Tibial artery (tissue), 4 donors: Measurements from ENCODE around the gene MUS81.
"Not testable (repeated sequence)": the region's sequence is repeated elsewhere in the genome, so short reads cannot be mapped to it uniquely, and the experiment has no call there.

ENCODE experiments used
- DNase-seq, 2 donors: peaks; one replicate each; pipeline ENCODE4 v3.0.0-alpha.2; 2019
- H3K27ac ChIP-seq, 2 donors: fragments of 200-600 bp; sonication (generic) in 1 of 2; 1 replicate in 1 of 2; 2 replicates in 1 of 2; pipeline ENCODE4 v1.5.1; 2018 to 2019; ENCODE audit warnings: mild to moderate bottlenecking in 1 of 2
- H3K27me3 ChIP-seq, 2 donors: fragments of 200-600 bp; sonication (generic) in 1 of 2; one replicate each; pipeline versions ENCODE4 v1.5.1 to v1.6.0; 2016 to 2019
- H3K36me3 ChIP-seq, 3 donors: fragments of 200-600 bp; sonication (generic) in 2 of 3; one replicate each; pipeline ENCODE4 v1.5.1; 2016 to 2019; ENCODE audit warnings: mild to moderate bottlenecking in 2 of 3
- H3K4me1 ChIP-seq, 4 donors: fragments of 200-600 bp; sonication (generic) in 2 of 4; 1 replicate in 3 of 4; 2 replicates in 1 of 4; pipeline ENCODE4 v1.5.1; 2016 to 2019
- H3K4me3 ChIP-seq, 2 donors: fragments of 200-600 bp; sonication (generic) in 1 of 2; 1 replicate in 1 of 2; 2 replicates in 1 of 2; pipeline ENCODE4 v1.5.1; 2018 to 2019; ENCODE audit warnings: mild to moderate bottlenecking in 2 of 2
- H3K9me3 ChIP-seq, 3 donors: fragments of 200-600 bp; sonication (generic) in 1 of 3; one replicate each; pipeline ENCODE4 v1.5.1; 2016 to 2019
- intact Hi-C: fragments of 100-400 bp; cut with DNase I; formaldehyde crosslinking; loops from one replicate; pipeline ENCODE4 v1.15.0; 2023; ENCODE audit warnings: low total_unique reads
- TF ChIP-seq, protein P1 (sequence below), 2 experiments: fragments of 200-600 bp in 1 of 2; fragments of 450-650 bp in 1 of 2; IDR thresholded peaks; one replicate each; pipeline ENCODE4 v1.5.1; 2017 to 2019; ENCODE audit warnings: antibody characterized with exemption in 2 of 2, mild to moderate bottlenecking in 1 of 2, moderate library complexity in 1 of 2

The MUS81 gene

GRCh38 chr11:65890324-65891218 lies 30.3 kb downstream of the MUS81 start, which contains the start of gene CCDC85B:
TSS of gene CCDC85B (plus strand) at chr11:65890673. CDS start at chr11:65890784, 111 bp downstream.
- Histone ChIP-seq H3K36me3 (peaks cover 0 to 13% (median 4%) of the 10 kb centered on the region in 3 donors), H3K27me3 (no peaks in the 10 kb centered on the region), H3K4me3 (peak within 1 kb of the TSS; percentile 61 to 83), H3K27ac (peak within 1 kb of the TSS; percentile 93 to 95), H3K4me1 (peaks cover 6 to 68% (median 55%) of the 10 kb centered on the region in 4 donors), H3K9me3 (no peaks in the 10 kb centered on the region)
- TF ChIP-seq, protein P1, sequence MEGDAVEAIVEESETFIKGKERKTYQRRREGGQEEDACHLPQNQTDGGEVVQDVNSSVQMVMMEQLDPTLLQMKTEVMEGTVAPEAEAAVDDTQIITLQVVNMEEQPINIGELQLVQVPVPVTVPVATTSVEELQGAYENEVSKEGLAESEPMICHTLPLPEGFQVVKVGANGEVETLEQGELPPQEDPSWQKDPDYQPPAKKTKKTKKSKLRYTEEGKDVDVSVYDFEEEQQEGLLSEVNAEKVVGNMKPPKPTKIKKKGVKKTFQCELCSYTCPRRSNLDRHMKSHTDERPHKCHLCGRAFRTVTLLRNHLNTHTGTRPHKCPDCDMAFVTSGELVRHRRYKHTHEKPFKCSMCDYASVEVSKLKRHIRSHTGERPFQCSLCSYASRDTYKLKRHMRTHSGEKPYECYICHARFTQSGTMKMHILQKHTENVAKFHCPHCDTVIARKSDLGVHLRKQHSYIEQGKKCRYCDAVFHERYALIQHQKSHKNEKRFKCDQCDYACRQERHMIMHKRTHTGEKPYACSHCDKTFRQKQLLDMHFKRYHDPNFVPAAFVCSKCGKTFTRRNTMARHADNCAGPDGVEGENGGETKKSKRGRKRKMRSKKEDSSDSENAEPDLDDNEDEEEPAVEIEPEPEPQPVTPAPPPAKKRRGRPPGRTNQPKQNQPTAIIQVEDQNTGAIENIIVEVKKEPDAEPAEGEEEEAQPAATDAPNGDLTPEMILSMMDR (IDR thresholded peaks at IDR 0.05), result peak in 1 of 2 experiments; percentile 33
- intact Hi-C loops, result no loop called here
- DNase-seq, result peak; percentile 99 to 100

DNA sequence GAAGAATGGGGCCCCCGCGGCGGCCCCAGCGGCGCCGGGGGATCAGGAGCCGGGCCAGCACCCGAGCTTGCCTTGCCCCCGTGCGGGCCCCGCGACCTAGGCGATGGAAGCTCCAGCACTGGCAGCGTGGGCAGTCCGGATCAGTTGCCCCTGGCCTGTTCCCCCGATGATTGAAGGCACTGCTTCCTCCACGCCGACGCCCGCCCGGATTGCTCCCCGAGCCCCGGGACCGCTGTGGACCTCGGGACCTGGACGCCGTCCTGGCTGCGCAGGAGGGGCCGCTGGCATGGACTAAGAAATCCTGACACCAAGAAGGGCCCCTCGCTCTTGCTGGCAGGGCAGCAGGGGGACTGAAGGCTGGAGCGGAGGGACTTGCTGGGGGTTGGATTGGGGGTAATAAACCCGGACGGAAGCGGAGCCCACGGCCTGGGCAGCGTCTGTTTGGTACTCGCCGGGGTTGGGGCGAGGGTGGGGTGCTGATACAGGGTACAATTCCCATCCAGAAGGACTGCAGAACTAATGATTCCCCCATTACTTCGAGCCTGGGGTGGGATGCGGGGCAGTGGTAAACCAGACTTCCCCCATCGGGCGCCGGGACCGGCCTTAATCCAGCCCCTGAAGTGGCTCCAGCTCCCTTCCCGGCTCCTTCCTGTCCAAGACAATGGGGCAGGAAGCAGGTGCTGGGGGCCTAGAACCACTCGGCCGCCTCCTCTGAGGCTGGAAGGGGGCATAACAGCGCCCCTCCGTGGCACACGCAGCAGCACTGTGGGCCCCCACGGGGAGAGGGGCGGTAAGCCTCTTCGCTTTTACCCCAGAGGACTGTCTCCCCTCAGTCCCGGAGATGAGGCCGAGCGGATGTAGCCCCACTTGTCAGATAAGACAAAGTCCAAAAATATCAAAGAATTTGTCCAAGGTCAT lies 31.2 kb downstream of the MUS81 start:
- peak overlapping the region; percentile 61 to 83 for H3K4me3 ChIP-seq
- TF ChIP-seq, protein P1 (IDR thresholded peaks at IDR 0.05), result peak in 1 of 2 experiments; percentile 7
- H3K9me3 ChIP-seq, result no peaks in the 10 kb centered on the region
- no peaks in the 10 kb centered on the region for H3K27me3 ChIP-seq
- peaks cover 0 to 6% (median 3%) of the 10 kb centered on the region in 3 donors for H3K36me3 ChIP-seq
- peak; percentile 46 to 80 for DNase-seq
- intact Hi-C loops, result no loop called here
- peak overlapping the region; percentile 93 to 95 for H3K27ac ChIP-seq
- H3K4me1 ChIP-seq, result peaks cover 6 to 64% (median 54%) of the 10 kb centered on the region in 4 donors

DNA sequence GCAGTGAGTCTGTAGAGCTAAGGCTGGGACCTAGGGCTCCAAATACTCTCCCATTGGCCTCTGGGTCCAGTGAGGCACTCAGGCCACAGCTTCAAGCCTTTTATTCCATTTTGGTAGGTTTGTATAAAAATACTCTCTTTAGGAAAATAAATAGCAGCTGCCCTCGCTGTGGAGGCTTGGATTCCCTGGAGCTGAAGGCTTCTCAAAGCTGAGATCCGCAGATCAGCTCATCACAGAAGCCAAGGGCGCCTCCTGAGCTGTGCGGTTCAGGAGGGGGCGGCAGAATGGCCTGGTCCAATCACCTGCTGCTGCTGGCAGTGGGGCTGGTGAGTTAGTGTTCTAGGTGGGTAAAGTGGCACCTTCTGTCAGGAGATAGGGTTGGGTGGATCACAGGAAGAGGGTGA lies 31.9 kb downstream of the MUS81 start:
- H3K27me3 ChIP-seq, H3K9me3 ChIP-seq, DNase-seq, H3K36me3 ChIP-seq, intact Hi-C loops: not testable (repeated sequence)
- H3K4me1 ChIP-seq, result peaks cover 6 to 59% (median 49%) of the 10 kb centered on the region in 4 donors
- H3K4me3 ChIP-seq, result peak overlapping the region; percentile 61 to 83
- peak overlapping the region; percentile 93 to 95 for H3K27ac ChIP-seq

- no peaks in the 10 kb centered on the region for H3K36me3 ChIP-seq
- H3K4me3 ChIP-seq, result no peak overlapping the region
- no peak for DNase-seq
- H3K27me3 ChIP-seq, result no peaks in the 10 kb centered on the region
- H3K27ac ChIP-seq, result peak overlapping the region; percentile 93 to 95
- H3K4me1 ChIP-seq, result peaks cover 6 to 52% (median 43%) of the 10 kb centered on the region in 4 donors
- intact Hi-C loops, result no loop called here
- no peaks in the 10 kb centered on the region for H3K9me3 ChIP-seq
- TF ChIP-seq, protein P1 (IDR thresholded peaks at IDR 0.05), result no peak
Measured at GRCh38 chr11:65892661-65893317, 32.6 kb downstream of the MUS81 start.

DNA sequence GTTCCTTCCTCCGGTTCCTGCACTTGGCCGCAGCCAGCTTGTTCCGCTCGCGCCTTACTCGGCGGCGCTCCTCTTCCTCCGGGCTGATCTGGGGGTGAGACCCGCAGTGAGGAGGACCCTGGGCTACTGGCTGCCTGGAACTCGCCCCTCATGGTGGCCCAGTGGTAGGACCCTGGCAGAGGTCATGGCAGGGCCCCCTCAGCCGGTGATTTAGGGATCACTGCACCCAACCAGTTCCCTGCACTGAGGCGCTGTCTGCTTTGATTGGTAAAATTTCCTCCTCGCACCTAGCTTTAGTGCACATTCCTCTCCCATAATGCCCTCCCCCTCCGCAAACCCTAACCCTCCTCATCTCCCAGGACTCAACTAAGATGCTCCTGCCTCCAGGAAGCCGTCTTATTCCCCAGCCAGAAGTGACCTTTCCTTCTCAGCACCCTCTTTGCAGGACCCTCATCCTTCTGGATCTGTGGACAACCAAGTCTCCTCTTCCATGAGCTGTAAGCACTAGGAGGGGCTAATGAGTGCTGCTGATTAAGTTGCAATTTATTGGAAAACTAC lies 33.9 kb downstream of the MUS81 start:
- Histone ChIP-seq H3K4me3 (peak overlapping the region in 1 of 2 donors; percentile 25), H3K27me3 (no peaks in the 10 kb centered on the region), H3K36me3 (no peaks in the 10 kb centered on the region), H3K9me3 (no peaks in the 10 kb centered on the region), H3K4me1 (peaks cover 6 to 48% (median 40%) of the 10 kb centered on the region in 4 donors), H3K27ac (peak overlapping the region; percentile 93 to 95)
- intact Hi-C loops, result no loop called here
- TF ChIP-seq, protein P1 (IDR thresholded peaks at IDR 0.05), result no peak
- peak in 1 of 2 donors; percentile 76 for DNase-seq
